CD4-positive, alpha-beta T cell (primary cell): ENCODE results near the gene EIF4E1B. TPM values are rescaled to one million over a fixed set of nuclear protein-coding genes. Genes with fewer than 3 reads are reported as not detected.

Experiments
- ATAC-seq: fragments of 200-7000 bp; cut with Tn5 transposase; one replicate; pipeline ENCODE4 v1.10.0; 2022; ENCODE audit warnings: mild to moderate bottlenecking; ENCODE audit not compliant: poor library complexity
- CTCF ChIA-PET: fragments of 350-600 bp; sonication (Branson Sonifier 250); formaldehyde crosslinking; loops from one replicate; lab custom pipeline; 2021; ENCODE audit warnings: antibody characterized with exemption, inconsistent platforms; lab: Charles Lee
- POLR2A ChIA-PET: fragments of 350-600 bp; sonication (Branson Sonifier 250); formaldehyde crosslinking; loops from one replicate; lab custom pipeline; 2021; ENCODE audit warnings: antibody characterized with exemption, inconsistent platforms; lab: Charles Lee
- DNase-seq, 14 experiments: peaks; one replicate each; pipeline ENCODE4 v3.0.0-alpha.2; 2013 to 2020; ENCODE audit warnings: mixed read lengths in 2 of 14
- H3K27ac ChIP-seq, 2 donors: one replicate each; pipeline versions ENCODE4 v1.5.1 to v1.7.0; 2013; ENCODE audit warnings: low read length in 2 of 2, low read depth in 1 of 2, mild to moderate bottlenecking in 1 of 2
- H3K27me3 ChIP-seq, 2 experiments: 1 replicate in 1 of 2; 2 replicates in 1 of 2; pipeline versions ENCODE4 v1.6.1 to v1.7.0; 2013; ENCODE audit warnings: low read length in 2 of 2, control low read depth in 1 of 2, mild to moderate bottlenecking in 1 of 2, moderate library complexity in 1 of 2; ENCODE audit not compliant: insufficient read depth in 2 of 2, control insufficient read depth in 1 of 2
- H3K36me3 ChIP-seq: one replicate; pipeline ENCODE4 v1.6.1; 2013; ENCODE audit warnings: low read length, control low read depth; ENCODE audit not compliant: insufficient read depth
- H3K4me1 ChIP-seq: one replicate; pipeline ENCODE4 v1.6.1; 2013; ENCODE audit warnings: low read length, control low read depth; ENCODE audit not compliant: insufficient read depth
- H3K4me3 ChIP-seq: one replicate; pipeline ENCODE4 v1.5.1; 2013; ENCODE audit warnings: mild to moderate bottlenecking, low read length, moderate library complexity
- H3K9me3 ChIP-seq, 2 experiments: 1 replicate in 1 of 2; 2 replicates in 1 of 2; pipeline versions ENCODE4 v1.6.1 to v1.7.0; 2013; ENCODE audit warnings: low read length in 2 of 2, mild to moderate bottlenecking in 2 of 2, control low read depth in 1 of 2, moderate library complexity in 1 of 2; ENCODE audit not compliant: control insufficient read depth in 1 of 2, insufficient read depth in 1 of 2
- H3K27ac Mint-ChIP-seq: one replicate; pipeline ENCODE4 v1.8.0; 2020; ENCODE audit warnings: mixed read lengths
- H3K27me3 Mint-ChIP-seq: one replicate; pipeline ENCODE4 v1.8.0; 2021; ENCODE audit warnings: mixed read lengths
- H3K36me3 Mint-ChIP-seq: one replicate; pipeline ENCODE4 v1.8.0; 2021; ENCODE audit warnings: low read depth, mixed read lengths
- H3K4me1 Mint-ChIP-seq: one replicate; pipeline ENCODE4 v1.8.0; 2021; ENCODE audit warnings: low read depth, mixed read lengths
- H3K4me3 Mint-ChIP-seq: one replicate; pipeline ENCODE4 v1.8.0; 2020; ENCODE audit warnings: mild to moderate bottlenecking, mixed read lengths
- H3K9me3 Mint-ChIP-seq: one replicate; pipeline ENCODE4 v1.8.0; 2020; ENCODE audit warnings: mixed read lengths
- CTCF ChIP-seq: fragments of 200-600 bp; IDR thresholded peaks from one replicate; pipeline ENCODE4 v1.8.0; 2022; ENCODE audit warnings: antibody characterized with exemption, mild to moderate bottlenecking
- intact Hi-C, 2 experiments: fragments of 100-400 bp; cut with DNase I in 1 of 2; cut with micrococcal nuclease in 1 of 2; formaldehyde crosslinking; loops; one replicate each; pipeline versions ENCODE4 v1.15.1 to v1.9.0; 2023 to 2025; cut with DNase I, micrococcal nuclease
- total RNA-seq, 174 experiments: library from RNA in 2 of 174; stranded (reverse) in 2 of 174; gene quantifications; one replicate each; pipeline ENCODE4 v1.2.3 and lab custom pipeline; 2021 to 2026

EIF4E1B gene
- total RNA-seq, 2 experiments from 2014 or later, result not detected

GRCh38 chr5:176670449-176670848 lies 40.0 kb downstream of the EIF4E1B start:
- DNase-seq, result no peak
- H3K27me3 ChIP-seq, result peaks cover 0 to 11% of the 10 kb centered on the region in 2 experiments
- H3K9me3 ChIP-seq, result peaks cover 0 to 10% of the 10 kb centered on the region in 2 experiments
- ChIA-PET CTCF (interaction anchor here (1.2 to 1.9 kb wide), 2 partner anchors 9 to 12 kb away, joined by 3 to 11 read pairs; no protein-coding TSS in a partner anchor), POLR2A (no interaction called here)
- Mint-ChIP-seq H3K4me3 (no peak overlapping the region), H3K27me3 (peaks cover 45% of the 10 kb centered on the region), H3K9me3 (no peaks in the 10 kb centered on the region), H3K4me1 (no peaks in the 10 kb centered on the region), H3K36me3 (no peaks in the 10 kb centered on the region), H3K27ac (no peak overlapping the region)
- no peaks in the 10 kb centered on the region for H3K36me3 ChIP-seq
- no peak for TF ChIP-seq CTCF
- no peak overlapping the region for H3K27ac ChIP-seq
- H3K4me1 ChIP-seq, result no peaks in the 10 kb centered on the region
- no peak for ATAC-seq
- H3K4me3 ChIP-seq, result no peak overlapping the region
- intact Hi-C loops, result no loop called here

DNA sequence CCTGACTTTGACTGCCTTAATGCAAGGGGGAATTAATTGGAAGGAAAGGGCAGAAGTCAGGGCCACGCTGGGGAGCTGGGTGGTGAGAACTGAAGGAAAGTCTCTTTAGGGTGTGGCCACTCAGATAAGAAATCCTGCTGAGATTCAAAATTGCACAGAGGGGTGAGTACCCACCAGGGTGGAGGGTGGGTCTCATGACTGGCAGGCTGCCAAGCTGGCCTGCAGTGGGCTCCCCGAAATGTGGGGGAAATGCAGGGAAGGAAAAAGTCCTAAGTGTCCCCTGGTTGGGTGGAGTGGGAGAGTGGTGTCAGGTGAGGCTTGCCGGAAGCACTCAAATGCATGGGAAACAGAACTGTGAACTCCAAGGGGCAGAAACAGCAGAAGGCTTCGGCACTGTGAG lies 40.9 kb downstream of the EIF4E1B start:
- Mint-ChIP-seq H3K36me3 (no peaks in the 10 kb centered on the region), H3K4me3 (no peak overlapping the region), H3K4me1 (no peaks in the 10 kb centered on the region), H3K27ac (no peak overlapping the region), H3K9me3 (no peaks in the 10 kb centered on the region), H3K27me3 (peaks cover 49% of the 10 kb centered on the region)
- CTCF ChIA-PET, result no interaction called here
- Histone ChIP-seq H3K4me1 (no peaks in the 10 kb centered on the region), H3K27ac (no peak overlapping the region), H3K4me3 (no peak overlapping the region), H3K9me3 (peaks cover 0 to 10% of the 10 kb centered on the region in 2 experiments), H3K27me3 (peaks cover 0 to 11% of the 10 kb centered on the region in 2 experiments), H3K36me3 (no peaks in the 10 kb centered on the region)
- ATAC-seq, result no peak
- intact Hi-C loops, result no loop called here
- POLR2A ChIA-PET, result no interaction called here
- DNase-seq, result no peak
- no peak for TF ChIP-seq CTCF

DNA sequence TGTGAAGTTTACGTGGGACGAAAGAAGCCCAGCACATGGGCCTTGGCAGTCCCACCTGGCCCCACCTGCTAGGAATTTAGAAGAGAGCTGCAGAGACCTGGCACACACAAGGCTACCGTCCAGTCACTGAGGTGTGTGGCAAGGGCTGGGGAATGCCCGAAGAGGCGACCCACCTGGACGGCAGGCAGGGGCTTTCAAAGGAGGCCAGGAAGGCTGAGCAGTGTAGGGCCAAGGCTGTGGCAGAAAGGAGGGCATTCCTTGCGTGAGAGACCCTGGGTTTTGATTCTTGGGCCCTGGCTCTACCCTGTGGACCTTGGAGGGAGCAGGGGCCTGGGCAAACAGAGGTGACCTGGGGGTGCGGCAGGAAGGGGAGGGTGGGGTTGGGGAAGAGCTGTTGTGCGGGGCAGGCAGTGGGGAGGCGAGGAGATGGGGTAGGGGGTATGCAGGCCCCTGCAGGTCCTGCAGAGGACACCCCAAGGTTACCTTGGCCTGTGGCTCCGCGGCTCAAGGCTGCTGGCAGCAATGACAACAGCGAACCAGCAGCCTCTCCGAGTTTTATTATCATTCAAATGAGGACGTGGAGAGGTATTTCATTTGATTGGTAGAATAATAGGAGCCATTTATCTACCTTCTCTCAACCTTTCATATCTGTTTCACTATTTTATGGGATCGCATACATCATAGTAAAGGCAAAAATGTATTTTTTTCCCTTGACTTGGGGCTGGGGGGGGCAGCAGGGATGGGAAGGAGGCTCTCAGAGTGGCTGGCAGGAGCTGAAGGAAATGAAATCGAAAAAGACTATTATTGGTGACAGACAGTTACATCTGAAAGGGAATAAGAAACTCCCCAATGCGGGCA lies 41.6 kb downstream of the EIF4E1B start:
- Histone ChIP-seq H3K4me1 (no peaks in the 10 kb centered on the region), H3K4me3 (no peak overlapping the region), H3K9me3 (peaks cover 0 to 10% of the 10 kb centered on the region in 2 experiments), H3K36me3 (no peaks in the 10 kb centered on the region), H3K27me3 (peaks cover 6 to 11% of the 10 kb centered on the region in 2 experiments), H3K27ac (no peak overlapping the region)
- H3K9me3 Mint-ChIP-seq, result no peaks in the 10 kb centered on the region
- H3K36me3 Mint-ChIP-seq, result no peaks in the 10 kb centered on the region
- CTCF ChIA-PET, result no interaction called here
- intact Hi-C loops, result no loop called here
- ATAC-seq, result no peak
- H3K27ac Mint-ChIP-seq, result no peak overlapping the region
- TF ChIP-seq CTCF, result no peak
- DNase-seq, result no peak
- H3K27me3 Mint-ChIP-seq, result peaks cover 57% of the 10 kb centered on the region
- no peaks in the 10 kb centered on the region for H3K4me1 Mint-ChIP-seq
- H3K4me3 Mint-ChIP-seq, result no peak overlapping the region
- POLR2A ChIA-PET, result no interaction called here
